Measurements from ENCODE around the gene CACNA2D1.

The CACNA2D1 gene

GRCh38 chr7:82081644-82082224 lies 361.8 kb downstream of the CACNA2D1 start:
- DNase-seq: no peak

- DNase-seq: no peak
Measured at GRCh38 chr7:82080254-82080927, 363.2 kb downstream of the CACNA2D1 start.

GRCh38 chr7:82079527-82079926 lies 364.1 kb downstream of the CACNA2D1 start:
- no peak for DNase-seq

DNA sequence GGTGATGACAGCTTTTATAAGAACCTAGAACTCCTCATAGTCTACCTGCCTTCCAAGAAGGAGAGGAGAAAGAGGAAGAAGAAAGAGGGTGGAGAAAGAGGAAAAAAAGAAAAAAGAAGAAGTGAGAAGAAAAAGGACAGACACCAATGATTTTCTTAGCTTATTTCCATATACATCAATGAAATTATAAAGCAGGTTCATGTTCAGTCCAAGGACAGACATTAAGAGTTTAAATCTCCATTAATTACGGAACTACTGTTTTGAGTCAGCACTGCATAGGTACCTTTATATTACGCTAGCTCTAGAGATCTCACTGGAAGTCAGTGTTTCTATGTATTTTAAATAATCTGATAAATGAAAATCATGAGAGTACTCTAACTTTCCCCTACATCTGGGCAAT lies 364.8 kb downstream of the CACNA2D1 start:
- no peak for DNase-seq

GRCh38 chr7:82071468-82071867 lies 372.1 kb downstream of the CACNA2D1 start:
- no peak for DNase-seq

GRCh38 chr7:82067628-82068264 lies 375.8 kb downstream of the CACNA2D1 start:
- DNase-seq: no peak

DNA sequence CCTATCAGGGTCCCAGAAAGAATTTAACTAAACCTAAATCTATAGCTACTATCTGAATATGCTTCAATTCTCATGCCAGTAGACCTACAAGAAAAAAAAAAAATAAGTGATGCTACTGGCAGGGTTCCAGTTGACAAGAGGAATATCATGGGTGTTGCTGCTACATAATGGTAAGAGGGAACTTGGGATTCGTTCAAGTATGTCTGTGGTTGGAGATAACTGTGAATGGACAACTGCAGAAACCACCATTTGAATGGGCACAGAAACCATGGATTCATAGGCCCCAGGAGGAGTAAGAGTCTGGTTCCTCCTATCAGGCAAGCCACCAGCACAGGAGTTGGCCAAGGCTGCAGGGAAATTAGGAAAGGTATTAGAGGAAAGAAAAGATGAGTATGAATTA lies 386.1 kb downstream of the CACNA2D1 start:
- DNase-seq: no peak

DNA sequence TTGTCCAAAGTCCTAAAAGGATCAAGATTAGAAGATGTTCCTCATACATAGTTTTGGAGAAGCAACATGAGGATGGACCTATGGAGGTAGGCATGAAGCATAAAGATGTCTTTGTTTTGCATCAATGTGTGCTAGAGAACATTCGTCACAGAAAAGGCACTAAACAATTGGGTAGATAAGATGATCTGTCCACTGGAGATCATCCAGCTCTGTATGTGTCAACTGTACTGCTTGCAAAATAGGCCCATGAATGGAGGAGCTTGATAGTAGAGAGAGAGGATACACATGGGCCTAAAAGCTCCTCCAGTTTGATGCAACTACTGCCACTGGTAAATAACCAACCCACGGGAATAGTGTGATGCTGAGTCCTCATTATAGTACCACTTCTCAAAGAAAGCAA lies 387.3 kb downstream of the CACNA2D1 start:
- DNase-seq: no peak

GRCh38 chr7:82054544-82054943 lies 389.0 kb downstream of the CACNA2D1 start:
- DNase-seq: no peak

DNA sequence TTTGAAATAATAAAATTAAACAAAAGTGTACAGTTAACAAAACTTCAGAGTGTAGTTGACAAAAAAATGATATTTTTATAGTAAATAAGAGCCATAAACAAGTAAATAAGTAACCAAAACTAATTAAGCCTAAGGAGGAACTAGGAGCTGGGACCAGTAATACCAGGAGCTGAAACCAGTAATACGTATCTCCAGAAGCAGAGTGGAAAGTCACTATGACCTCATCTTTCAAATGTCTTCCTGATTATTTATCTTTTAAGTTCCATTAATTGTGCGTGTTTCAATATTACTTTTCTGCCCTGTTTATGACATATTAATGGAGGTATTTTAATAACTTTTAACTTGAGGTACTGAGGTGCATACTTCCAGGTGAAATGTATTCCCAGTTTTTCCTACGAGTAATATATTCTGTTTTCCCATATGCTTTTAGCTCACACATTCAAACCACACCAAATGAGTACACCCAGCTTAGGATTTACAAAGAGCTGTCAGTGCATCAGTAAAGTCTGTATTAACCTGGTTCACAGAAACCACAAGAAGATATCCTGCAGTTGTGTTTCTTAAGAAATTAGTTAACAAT lies 390.0 kb downstream of the CACNA2D1 start:
- no peak for DNase-seq

DNA sequence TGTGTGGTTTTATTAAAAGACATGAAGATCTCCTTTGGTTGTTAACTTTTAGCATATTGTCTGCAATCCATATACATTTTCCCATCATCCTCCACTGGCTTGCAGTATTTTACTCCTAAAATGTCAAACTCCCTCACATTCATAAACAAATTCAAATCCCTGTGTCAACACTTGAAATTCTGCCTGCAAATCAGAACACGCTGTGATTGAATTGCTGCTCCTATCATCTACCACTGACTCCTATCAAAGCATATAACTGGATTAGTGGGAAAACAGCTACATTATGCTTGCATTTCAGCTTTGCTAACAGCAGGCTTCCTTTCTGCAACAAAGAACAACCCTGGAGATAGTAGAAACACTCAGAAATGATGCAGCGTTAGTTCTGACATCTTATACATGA lies 392.0 kb downstream of the CACNA2D1 start:
- DNase-seq: no peak

- no peak for DNase-seq
Measured at GRCh38 chr7:82050792-82051191, 392.8 kb downstream of the CACNA2D1 start.

GRCh38 chr7:82049891-82050533 lies 393.6 kb downstream of the CACNA2D1 start:
- no peak for DNase-seq

DNA sequence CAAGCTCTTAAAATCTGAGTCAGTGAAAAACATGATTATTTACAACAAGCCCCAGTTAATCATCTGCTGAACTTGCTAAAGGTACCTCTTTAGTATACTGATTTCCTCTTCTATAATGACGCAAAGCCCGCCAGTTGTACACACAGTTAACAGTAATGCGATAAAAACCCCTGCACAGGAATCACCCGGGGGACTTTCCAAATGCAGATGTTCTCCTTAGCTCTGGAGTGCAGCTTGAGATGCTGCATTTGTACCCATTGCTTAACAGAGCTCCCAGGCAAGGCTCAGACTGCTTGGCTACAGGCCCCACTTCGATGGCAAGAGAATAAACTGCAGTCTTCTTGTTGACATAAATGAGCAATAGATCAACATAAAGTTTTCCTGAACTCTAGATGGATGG lies 394.1 kb downstream of the CACNA2D1 start:
- DNase-seq: no peak

- peak; percentile 19 for DNase-seq
Measured at GRCh38 chr7:82044497-82045080, 399.0 kb downstream of the CACNA2D1 start.

DNA sequence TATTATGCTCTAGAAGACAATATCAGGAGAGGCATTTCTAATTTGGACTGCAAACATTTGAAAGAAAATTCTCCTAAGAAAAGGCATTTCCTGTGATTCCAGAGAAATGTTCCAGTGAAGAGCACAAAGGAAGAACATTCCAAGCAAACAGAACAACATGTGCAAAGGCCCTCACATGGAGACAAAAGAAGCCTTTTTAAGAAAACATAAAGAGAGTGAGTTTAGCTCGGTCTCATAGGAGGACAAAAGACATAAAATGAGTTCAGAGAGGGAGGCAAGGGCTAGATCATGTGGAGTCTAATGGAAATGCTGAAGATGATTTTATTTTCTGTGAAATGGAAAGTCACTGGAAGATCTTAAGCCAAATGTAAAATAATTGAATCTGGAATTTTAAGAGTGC lies 404.0 kb downstream of the CACNA2D1 start:
- no peak for DNase-seq

DNA sequence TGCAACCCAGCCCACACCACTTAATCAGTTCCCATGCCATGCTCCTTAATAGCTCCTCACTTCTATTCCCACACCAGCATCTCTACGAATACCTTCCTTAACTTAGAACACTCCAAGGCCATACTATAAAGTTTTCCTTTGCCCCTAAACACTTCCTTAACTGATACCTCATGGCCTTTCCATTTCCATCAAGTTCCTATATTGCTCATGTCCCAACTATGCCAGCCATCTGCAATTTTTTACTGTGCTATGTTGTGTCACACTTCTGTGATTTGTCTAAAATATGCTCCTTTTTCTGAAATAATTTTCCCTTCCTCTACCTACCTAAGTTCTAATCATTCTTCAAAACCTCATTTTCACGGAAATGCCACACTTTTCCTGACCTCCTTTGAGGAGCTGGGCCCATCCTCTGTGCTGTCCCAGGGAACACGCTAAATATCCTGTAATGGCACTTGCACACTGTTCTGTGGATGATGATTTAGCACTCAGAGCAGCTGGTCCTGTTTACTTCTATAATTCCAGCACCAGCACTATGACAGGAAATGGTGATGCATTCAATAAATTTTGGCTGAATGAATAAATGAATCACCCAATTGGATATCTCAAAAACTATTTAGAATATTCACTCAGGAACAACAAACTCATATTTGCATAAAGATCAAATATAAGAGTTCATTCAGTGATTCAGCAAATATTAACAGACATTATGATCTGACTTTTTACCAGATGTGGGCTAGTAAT lies 407.3 kb downstream of the CACNA2D1 start:
- no peak for DNase-seq

DNA sequence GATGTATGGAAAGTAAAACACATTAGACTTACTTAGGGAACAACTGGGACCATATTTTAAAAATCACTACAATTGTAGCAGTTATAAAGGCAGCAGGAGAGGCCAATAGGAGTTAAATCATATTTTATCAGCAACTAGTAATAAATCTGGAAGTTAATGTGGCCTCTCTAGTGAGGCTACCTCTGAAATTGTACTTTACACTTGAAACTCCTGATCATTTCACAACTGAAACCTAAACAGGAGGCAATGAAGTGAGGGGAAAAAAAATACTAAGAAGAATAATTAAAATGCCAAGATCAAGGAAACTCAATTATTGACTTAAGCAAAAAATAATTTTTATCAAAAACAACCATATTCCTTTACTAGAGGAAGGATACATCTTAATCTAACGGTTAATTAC lies 408.1 kb downstream of the CACNA2D1 start:
- DNase-seq: no peak

DNA sequence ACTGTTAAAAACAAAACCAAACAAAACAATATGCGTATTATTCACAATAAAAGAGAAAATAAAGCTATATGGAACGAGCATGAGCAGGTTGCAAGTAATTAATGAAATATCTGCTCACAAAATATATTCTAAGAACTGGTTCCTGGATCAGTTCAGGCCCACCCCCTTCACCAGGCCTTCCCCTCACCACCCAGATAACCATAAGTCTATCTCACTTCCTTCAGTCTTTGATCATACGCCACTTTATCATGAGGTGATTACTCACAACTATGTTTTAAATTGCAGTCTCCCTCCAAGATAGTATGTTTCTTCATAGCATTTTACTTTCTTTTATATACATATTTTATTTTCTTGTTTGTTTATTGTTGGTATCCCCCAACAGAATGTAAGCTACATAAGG lies 410.7 kb downstream of the CACNA2D1 start:
- DNase-seq: no peak

GRCh38 chr7:82029236-82029913 lies 414.2 kb downstream of the CACNA2D1 start:
- DNase-seq: no peak

- no peak for DNase-seq
Measured at GRCh38 chr7:82028097-82028496, 415.5 kb downstream of the CACNA2D1 start.

- no peak for DNase-seq
Measured at GRCh38 chr7:82021713-82022112, 421.9 kb downstream of the CACNA2D1 start.
